K562 (cell line): Measurements from ENCODE around the gene FBXW11. TPM values are rescaled to one million over a fixed set of nuclear protein-coding genes. Genes with fewer than 3 reads are reported as not detected.

Source experiments
- ATAC-seq: fragments of 200-7000 bp; cut with Tn5 transposase; 3 replicates; pipeline ENCODE4 v1.9.1; 2020; ENCODE audit warnings: moderate library complexity
- BruUV-seq: library from RNA; stranded (reverse); fragments of 400-500 nt; replicated peaks from 2 replicates; lab custom pipeline; 2021; lab: Mats Ljungman, UMichigan
- CTCF ChIA-PET: fragments of 300-600 bp; formaldehyde crosslinking; extraction: SDS; loops from one replicate; lab custom pipeline; 2021; ENCODE audit warnings: low intra/inter-chr PET ratio; lab: Yijun Ruan, JAX
- POLR2A ChIA-PET: fragments of 300-600, 350-650 bp; sonication (Branson Sonifier 250); formaldehyde crosslinking; extraction: SDS; loops from one replicate; lab custom pipeline; 2021; ENCODE audit warnings: antibody characterized with exemption, inconsistent platforms; lab: Yijun Ruan, JAX
- DNase-seq, 4 experiments: peaks; one replicate each; pipeline versions ENCODE4 v3.0.0 to v3.0.0-alpha.2; 2011 to 2018; ENCODE audit warnings: low spot score in 3 of 4, mixed read lengths in 3 of 4; ENCODE audit errors: extremely low read depth in 1 of 4
- FAIRE-seq: peaks from 2 replicates; lab custom pipeline; 2011; peaks lifted over from hg19 to GRCh38; lab: Jason Lieb, UNC
- H2AFZ ChIP-seq: 2 replicates; pipeline ENCODE4 v1.6.0; 2011; ENCODE audit warnings: low read depth, low read length, control low read depth, inconsistent platforms
- H3K27ac ChIP-seq: fragments of 200-600 bp; 3 replicates; pipeline ENCODE4 v1.8.0; 2011; ENCODE audit warnings: low read depth, mild to moderate bottlenecking, control low read depth, inconsistent platforms, low read length, moderate library complexity, mixed read lengths; ENCODE audit errors: extremely low read depth
- H3K27me3 ChIP-seq, 2 experiments: fragments of 300-600 bp in 1 of 2; 2 replicates in 1 of 2; 3 replicates in 1 of 2; pipeline versions ENCODE4 v1.6.0 to v1.8.0; 2011; ENCODE audit warnings: inconsistent platforms in 2 of 2, low read length in 2 of 2, mild to moderate bottlenecking in 1 of 2, mixed read lengths in 1 of 2, moderate library complexity in 1 of 2; ENCODE audit not compliant: control insufficient read depth in 2 of 2, insufficient read depth in 2 of 2
- H3K36me3 ChIP-seq: fragments of 300-600 bp; 3 replicates; pipeline ENCODE4 v1.8.0; 2011; ENCODE audit warnings: mild to moderate bottlenecking, low read length, inconsistent platforms; ENCODE audit not compliant: control insufficient read depth, insufficient read depth
- H3K4me1 ChIP-seq, 2 experiments: fragments of 200-600 bp in 1 of 2; replicated peaks in 1 of 2; 2 replicates in 1 of 2; 3 replicates in 1 of 2; pipeline versions ENCODE4 v1.5.1 to v1.8.0; 2011; ENCODE audit warnings: inconsistent platforms in 2 of 2, low read length in 2 of 2, mild to moderate bottlenecking in 1 of 2, mixed read lengths in 1 of 2, moderate library complexity in 1 of 2; ENCODE audit not compliant: control insufficient read depth in 2 of 2, insufficient read depth in 2 of 2
- H3K4me2 ChIP-seq: 2 replicates; pipeline ENCODE4 v1.6.1; 2011; ENCODE audit warnings: low read length, control low read depth, inconsistent platforms, mixed read lengths; ENCODE audit not compliant: insufficient read depth
- H3K4me3 ChIP-seq: fragments of 200-600 bp; sonication (generic), shearing (Covaris generic); 2 replicates; pipeline ENCODE4 v1.5.1; 2016; ENCODE audit warnings: control low read depth, inconsistent platforms
- H3K79me2 ChIP-seq: fragments of 200-600 bp; 3 replicates; pipeline ENCODE4 v1.8.0; 2011; ENCODE audit warnings: low read length, inconsistent platforms; ENCODE audit not compliant: control insufficient read depth, insufficient read depth
- H3K9ac ChIP-seq, 2 experiments: 2 replicates each; pipeline versions ENCODE4 v1.6.0 to v1.6.1; 2011; ENCODE audit warnings: low read depth in 2 of 2, low read length in 2 of 2, control low read depth in 1 of 2, inconsistent platforms in 1 of 2, mild to moderate bottlenecking in 1 of 2, mixed read lengths in 1 of 2; ENCODE audit not compliant: insufficient read depth in 1 of 2
- H3K9me1 ChIP-seq: one replicate; pipeline ENCODE4 v1.6.0; 2011; ENCODE audit warnings: inconsistent platforms, mild to moderate bottlenecking, low read length, moderate library complexity; ENCODE audit not compliant: control insufficient read depth, insufficient read depth
- H3K9me3 ChIP-seq: replicated peaks from 2 replicates; pipeline ENCODE4 v1.5.1; 2011; ENCODE audit warnings: low read depth, low read length, inconsistent platforms; ENCODE audit not compliant: control insufficient read depth, insufficient read depth
- H4K20me1 ChIP-seq: replicated peaks from 2 replicates; pipeline ENCODE4 v1.6.1; 2011; ENCODE audit warnings: low read length, inconsistent platforms, mixed read lengths; ENCODE audit not compliant: control insufficient read depth, insufficient read depth
- CBX8 ChIP-seq: fragments of 200-600 bp; sonication (generic); IDR thresholded peaks from 2 replicates; pipeline ENCODE4 v1.6.1; 2012; ENCODE audit warnings: borderline replicate concordance, mixed run types, low read depth, mild to moderate bottlenecking, moderate library complexity, mixed read lengths, low read length, control low read depth, inconsistent platforms; ENCODE audit not compliant: poor library complexity, severe bottlenecking; ENCODE audit errors: extremely low read depth
- CREM ChIP-seq: IDR thresholded peaks from 2 replicates; pipeline ENCODE4 v1.6.1; 2014; ENCODE audit warnings: antibody characterized with exemption, low read depth
- GABPB2 ChIP-seq: fragments of 250-450 bp; sonication (Bioruptor Pico); conservative IDR thresholded peaks from 2 replicates; pipeline ENCODE4 v1.5.1; 2021; ENCODE audit warnings: mild to moderate bottlenecking
- IRF2 ChIP-seq: sonication (generic); formaldehyde crosslinking; IDR thresholded peaks from 2 replicates; pipeline ENCODE4 v1.8.1; 2022; ENCODE audit warnings: mild to moderate bottlenecking, missing genetic modification reagents
- KDM5B ChIP-seq: fragments of 200-600 bp; sonication (generic); IDR thresholded peaks from 2 replicates; pipeline ENCODE4 v1.6.1; 2012; ENCODE audit warnings: low read depth, mild to moderate bottlenecking, moderate library complexity, low read length, control low read depth, inconsistent platforms; ENCODE audit not compliant: insufficient replicate concordance
- NFATC3 ChIP-seq: fragments of 450-650 bp; IDR thresholded peaks from 2 replicates; pipeline ENCODE4 v1.6.1; 2017; ENCODE audit warnings: mild to moderate bottlenecking
- RFX5 ChIP-seq: IDR thresholded peaks from 2 replicates; pipeline ENCODE4 v1.6.1; 2011; ENCODE audit warnings: low read depth, mild to moderate bottlenecking, improper control_type of control experiment, low read length
- SOX6 ChIP-seq: fragments of 450-650 bp; IDR thresholded peaks from 2 replicates; pipeline ENCODE4 v1.6.1; 2014; ENCODE audit warnings: mild to moderate bottlenecking
- VEZF1 ChIP-seq: fragments of 200-800 bp; sonication (Bioruptor generic); IDR thresholded peaks from 2 replicates; pipeline ENCODE4 v1.6.1; 2017; ENCODE audit warnings: missing genetic modification characterization, missing compliant biosample characterization
- ZBTB9 ChIP-seq: fragments of 450-650 bp; formaldehyde crosslinking; IDR thresholded peaks from 2 replicates; pipeline ENCODE4 v1.4.0; 2020; ENCODE audit warnings: mild to moderate bottlenecking, moderate library complexity
- ZNF165 ChIP-seq: fragments of 250-450 bp; sonication (Bioruptor Pico); IDR thresholded peaks from 2 replicates; pipeline ENCODE4 v1.4.0; 2020; ENCODE audit warnings: borderline replicate concordance
- ZNF436 ChIP-seq: fragments of 250-450, 450-650 bp; sonication (Bioruptor Pico); formaldehyde crosslinking; IDR thresholded peaks from 2 replicates; pipeline ENCODE4 v1.7.0; 2020; ENCODE audit warnings: mild to moderate bottlenecking
- WGBS: fragments of 100-300 bp; shearing (Covaris generic); methylation state at CpG from one replicate; pipeline ENCODE4 v1.1.6; 2016; ENCODE audit warnings: low coverage, mixed read lengths; ENCODE audit not compliant: insufficient coverage; ENCODE audit errors: missing lambda C conversion rate; 5-methylcytosine and 5-hydroxymethylcytosine counted together
- in situ Hi-C: fragments of 300-500 bp; cut with MboI; formaldehyde crosslinking; loops from 4 replicates; pipeline ENCODE4 v1.15.0; 2018; ENCODE audit warnings: inconsistent platforms, mixed read lengths
- intact Hi-C: fragments of 100-400 bp; cut with micrococcal nuclease; formaldehyde crosslinking; loops from 2 replicates; pipeline ENCODE4 v1.14.2; 2022
- polyA plus RNA-seq, 8 experiments: library from polyadenylated mRNA; depleted of rRNA in 4 of 8; stranded (reverse) in 5 of 8; unstranded in 3 of 8; fragments of >200 nt; fragmentation: Nextera tagmentation in 2 of 8; fragmentation: Illumina TruSeq in 1 of 8; extraction: Ambion mirVana in 2 of 8; extraction: Trizol in 1 of 8; gene quantifications; 2 replicates each; pipeline versions ENCODE4 v1.2.1 to v1.2.3, GENCODE V29; 2011 to 2014; ENCODE audit warnings: inconsistent platforms in 1 of 8, missing spikeins in 1 of 8
- total RNA-seq, 7 experiments: library from RNA; depleted of rRNA in 6 of 7; stranded (reverse); fragments of >200 nt in 6 of 7; fragmentation: Illumina TruSeq in 2 of 7; extraction: Trizol in 2 of 7; gene quantifications; 2 replicates each; pipeline versions ENCODE4 v1.2.1 to v1.2.3, GENCODE V29; 2011 to 2021; ENCODE audit warnings: low replicate concordance in 1 of 7
- TF ChIP-seq, protein P1 (sequence below), 2 experiments: fragments of 250-450 bp in 1 of 2; fragments of 450-650 bp in 1 of 2; sonication (Bioruptor Pico) in 1 of 2; IDR thresholded peaks; 2 replicates each; pipeline versions ENCODE4 v1.6.1 to v1.8.0; 2016 to 2021; ENCODE audit warnings: mild to moderate bottlenecking in 2 of 2, moderate library complexity in 2 of 2, missing compliant biosample characterization in 1 of 2, missing genetic modification characterization in 1 of 2
- TF ChIP-seq, protein P2 (sequence below): IDR thresholded peaks from 2 replicates; pipeline ENCODE4 v1.6.1; 2012; ENCODE audit warnings: low read depth, low read length, improper control_type of control experiment, borderline replicate concordance

Gene FBXW11
- total and polyA plus RNA-seq, 9 of the 15 experiments (the other 6 are each of a cell fraction or from before 2014, with no cell fraction given), result 3.0 to 28.6 (median 23.6) TPM

DNA sequence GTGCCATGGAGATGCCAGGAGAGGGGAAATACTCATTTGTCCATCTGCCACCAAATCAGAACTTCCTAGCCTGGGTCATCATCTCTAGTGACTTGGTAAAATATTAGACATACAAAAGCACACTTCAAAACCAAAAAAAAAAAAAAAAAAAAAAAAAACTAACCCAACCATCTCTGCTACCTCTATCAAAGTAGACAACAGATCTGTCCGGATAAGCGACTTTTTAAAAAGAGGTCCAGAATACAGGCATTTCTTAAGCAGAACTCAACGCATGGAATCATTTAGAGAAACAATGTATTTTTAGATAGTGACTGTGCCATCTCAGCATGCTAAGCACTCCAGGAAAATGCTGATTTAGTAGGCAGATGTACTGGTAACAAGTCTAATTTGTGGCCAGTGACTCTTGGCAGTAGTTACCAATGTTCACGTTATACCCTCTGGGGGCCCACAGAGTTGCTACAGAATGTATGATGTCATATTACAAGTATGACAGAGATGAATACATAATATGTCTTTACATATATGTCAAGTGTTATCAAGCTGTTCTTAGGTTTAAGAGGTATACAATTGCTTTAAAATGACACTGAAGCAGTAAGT lies 113.0 kb downstream of the FBXW11 start:
- H3K9me3 ChIP-seq, result no peaks in the 10 kb centered on the region
- no TSS peak for BruUV-seq
- H3K4me3 ChIP-seq, result no peak overlapping the region
- H3K79me2 ChIP-seq, result no peaks in the 10 kb centered on the region
- H3K36me3 ChIP-seq, result peaks cover 26% of the 10 kb centered on the region; the same call in 1 of the 3 replicates
- in situ Hi-C loops, result no loop called here
- ChIA-PET POLR2A (no interaction called here), CTCF (no interaction called here)
- no peaks in the 10 kb centered on the region for H3K4me1 ChIP-seq
- no peaks in the 10 kb centered on the region for H4K20me1 ChIP-seq
- H3K27ac ChIP-seq, result no peak overlapping the region
- H3K9ac ChIP-seq, result no peak overlapping the region
- no peak overlapping the region for H2AFZ ChIP-seq
- H3K4me2 ChIP-seq, result no peak overlapping the region
- intact Hi-C loops, result no loop called here
- DNase-seq (no peak), ATAC-seq (no peak), FAIRE-seq (no peak)
- 85% methylated on average over 4 of the region's 4 CpGs for WGBS
- no peaks in the 10 kb centered on the region for H3K27me3 ChIP-seq
- H3K9me1 ChIP-seq, result no peaks in the 10 kb centered on the region
- TF ChIP-seq ZNF436 (CRISPR knock-in tag) (no peak), GABPB2 (CRISPR knock-in tag) (no peak), CBX8 (no peak), ZNF165 (CRISPR knock-in tag) (no peak), KDM5B (no peak), SOX6 (no peak), CREM (no peak), ZBTB9 (CRISPR knock-in tag) (no peak), IRF2 (CRISPR knock-in tag) (no peak), VEZF1 (CRISPR knock-in tag) (no peak), RFX5 (no peak), NFATC3 (no peak)
- TF ChIP-seq, protein P1, sequence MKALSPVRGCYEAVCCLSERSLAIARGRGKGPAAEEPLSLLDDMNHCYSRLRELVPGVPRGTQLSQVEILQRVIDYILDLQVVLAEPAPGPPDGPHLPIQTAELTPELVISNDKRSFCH (CRISPR knock-in tag; IDR thresholded peaks at IDR 0.05), result no peak
- TF ChIP-seq, protein P1 (tag; IDR thresholded peaks at IDR 0.05), result no peak
- TF ChIP-seq, protein P2, sequence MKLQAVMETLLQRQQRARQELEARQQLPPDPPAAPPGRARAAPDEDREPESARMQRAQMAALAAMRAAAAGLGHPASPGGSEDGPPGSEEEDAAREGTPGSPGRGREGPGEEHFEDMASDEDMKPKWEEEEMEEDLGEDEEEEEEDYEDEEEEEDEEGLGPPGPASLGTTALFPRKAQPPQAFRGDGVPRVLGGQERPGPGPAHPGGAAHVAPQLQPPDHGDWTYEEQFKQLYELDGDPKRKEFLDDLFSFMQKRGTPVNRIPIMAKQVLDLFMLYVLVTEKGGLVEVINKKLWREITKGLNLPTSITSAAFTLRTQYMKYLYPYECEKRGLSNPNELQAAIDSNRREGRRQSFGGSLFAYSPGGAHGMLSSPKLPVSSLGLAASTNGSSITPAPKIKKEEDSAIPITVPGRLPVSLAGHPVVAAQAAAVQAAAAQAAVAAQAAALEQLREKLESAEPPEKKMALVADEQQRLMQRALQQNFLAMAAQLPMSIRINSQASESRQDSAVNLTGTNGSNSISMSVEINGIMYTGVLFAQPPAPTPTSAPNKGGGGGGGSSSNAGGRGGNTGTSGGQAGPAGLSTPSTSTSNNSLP, result no peak
